Esophagus muscularis mucosa (tissue), 3 donors: Measurements from ENCODE around the gene ZNF610.

Experiments used
- CTCF ChIP-seq, 3 experiments: fragments of 200-600 bp in 2 of 3; fragments of 450-650 bp in 1 of 3; sonication (generic) in 2 of 3; IDR thresholded peaks; one replicate each; pipeline ENCODE4 v1.5.1; 2017 to 2019; ENCODE audit warnings: antibody characterized with exemption in 3 of 3, mild to moderate bottlenecking in 2 of 3, moderate library complexity in 1 of 3
- EP300 ChIP-seq: sonication (generic); formaldehyde crosslinking; IDR thresholded peaks from one replicate; pipeline ENCODE4 v1.6.1; 2017; ENCODE audit warnings: antibody characterized with exemption

DNA sequence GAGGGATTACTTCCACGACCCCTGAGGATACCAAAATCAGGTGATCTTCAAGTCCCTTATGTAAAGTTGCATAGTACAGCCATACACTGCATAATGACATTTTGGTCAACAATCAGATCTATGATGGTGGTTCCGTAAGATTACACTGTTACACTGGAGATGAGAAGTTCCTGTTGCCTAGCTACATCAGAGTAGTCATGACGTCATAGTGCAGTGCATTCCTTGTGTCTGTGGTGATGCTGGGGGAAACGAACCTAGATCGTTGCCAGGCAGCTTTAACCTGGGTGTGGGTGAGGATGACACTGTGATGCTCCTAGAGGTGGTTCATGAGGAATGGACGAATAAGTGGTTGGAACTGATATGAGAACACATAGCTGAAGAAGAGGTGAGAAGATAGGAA lies 9.1 kb downstream of the ZNF610 start:
- TF ChIP-seq CTCF (IDR thresholded peaks at IDR 0.05), result no peak
- no peak for TF ChIP-seq EP300
